Esophagus muscularis mucosa (tissue), 3 donors: Measurements from ENCODE around the gene GTF2IRD1.

Experiments used
- POLR2A ChIP-seq: fragments of 450-650 bp; IDR thresholded peaks from one replicate; pipeline ENCODE4 v1.6.1; 2017; ENCODE audit warnings: antibody characterized with exemption, moderate library complexity, mild to moderate bottlenecking, low read depth
- TF ChIP-seq, protein P1 (sequence below), 3 experiments: fragments of 200-600 bp in 2 of 3; fragments of 450-650 bp in 1 of 3; sonication (generic) in 2 of 3; IDR thresholded peaks; one replicate each; pipeline ENCODE4 v1.5.1; 2017 to 2019; ENCODE audit warnings: antibody characterized with exemption in 3 of 3, mild to moderate bottlenecking in 2 of 3, moderate library complexity in 1 of 3

DNA sequence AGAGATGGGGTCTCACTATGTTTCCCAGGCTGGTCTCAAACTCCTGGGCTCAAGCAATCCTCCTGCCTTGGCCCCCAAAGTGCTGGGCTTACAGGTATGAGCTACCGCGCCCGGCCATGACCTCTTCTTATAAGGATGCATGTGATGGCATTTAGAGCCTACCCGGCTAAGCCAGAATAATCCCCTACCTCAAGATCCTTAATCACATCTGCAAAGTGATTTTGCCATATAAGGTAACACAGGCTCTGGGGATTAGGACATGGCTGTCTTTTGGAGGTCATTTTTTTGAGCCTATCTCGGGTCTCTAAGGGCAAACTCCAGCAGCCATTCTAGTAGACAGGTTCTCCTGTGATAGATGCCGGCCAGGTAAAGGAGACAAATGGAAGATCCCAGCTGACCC lies 39.6 kb downstream of the GTF2IRD1 start:
- no peak for TF ChIP-seq POLR2A
- TF ChIP-seq, protein P1, sequence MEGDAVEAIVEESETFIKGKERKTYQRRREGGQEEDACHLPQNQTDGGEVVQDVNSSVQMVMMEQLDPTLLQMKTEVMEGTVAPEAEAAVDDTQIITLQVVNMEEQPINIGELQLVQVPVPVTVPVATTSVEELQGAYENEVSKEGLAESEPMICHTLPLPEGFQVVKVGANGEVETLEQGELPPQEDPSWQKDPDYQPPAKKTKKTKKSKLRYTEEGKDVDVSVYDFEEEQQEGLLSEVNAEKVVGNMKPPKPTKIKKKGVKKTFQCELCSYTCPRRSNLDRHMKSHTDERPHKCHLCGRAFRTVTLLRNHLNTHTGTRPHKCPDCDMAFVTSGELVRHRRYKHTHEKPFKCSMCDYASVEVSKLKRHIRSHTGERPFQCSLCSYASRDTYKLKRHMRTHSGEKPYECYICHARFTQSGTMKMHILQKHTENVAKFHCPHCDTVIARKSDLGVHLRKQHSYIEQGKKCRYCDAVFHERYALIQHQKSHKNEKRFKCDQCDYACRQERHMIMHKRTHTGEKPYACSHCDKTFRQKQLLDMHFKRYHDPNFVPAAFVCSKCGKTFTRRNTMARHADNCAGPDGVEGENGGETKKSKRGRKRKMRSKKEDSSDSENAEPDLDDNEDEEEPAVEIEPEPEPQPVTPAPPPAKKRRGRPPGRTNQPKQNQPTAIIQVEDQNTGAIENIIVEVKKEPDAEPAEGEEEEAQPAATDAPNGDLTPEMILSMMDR (IDR thresholded peaks at IDR 0.05), result no peak
